Activated CD8-positive, alpha-beta T cell treated with anti-CD3 and anti-CD28 coated beads for 36 hours (primary cell): ENCODE results near the gene SPTB. TPM values are rescaled to one million over a fixed set of nuclear protein-coding genes. Genes with fewer than 3 reads are reported as not detected.
A peak's percentile ranks its signal among the peaks of the same experiment; 100 is the strongest.

Experiments
- ATAC-seq: fragments of 200-7000 bp; cut with Tn5 transposase; one replicate; pipeline ENCODE4 v1.10.0; 2021; ENCODE audit warnings: mild to moderate bottlenecking, moderate library complexity
- CTCF ChIA-PET: fragments of 350-600 bp; sonication (Branson Sonifier 250); formaldehyde crosslinking; loops from one replicate; lab custom pipeline; 2021; ENCODE audit warnings: antibody characterized with exemption; lab: Charles Lee
- POLR2A ChIA-PET: fragments of 350-600 bp; sonication (Branson Sonifier 250); formaldehyde crosslinking; loops from one replicate; lab custom pipeline; 2021; ENCODE audit warnings: antibody characterized with exemption; lab: Charles Lee
- DNase-seq: peaks from one replicate; pipeline ENCODE4 v3.0.0-alpha.2; 2020
- H3K27ac Mint-ChIP-seq: one replicate; pipeline ENCODE4 v1.8.0; 2021; ENCODE audit warnings: mild to moderate bottlenecking, mixed read lengths
- H3K27me3 Mint-ChIP-seq: one replicate; pipeline ENCODE4 v1.8.0; 2021; ENCODE audit warnings: mixed read lengths
- H3K36me3 Mint-ChIP-seq: one replicate; pipeline ENCODE4 v1.8.0; 2021; ENCODE audit warnings: low read depth, mixed read lengths
- H3K4me1 Mint-ChIP-seq: one replicate; pipeline ENCODE4 v1.8.0; 2021; ENCODE audit warnings: low read depth, mixed read lengths
- H3K4me3 Mint-ChIP-seq: one replicate; pipeline ENCODE4 v1.8.0; 2021; ENCODE audit warnings: mild to moderate bottlenecking, moderate library complexity, mixed read lengths
- H3K9me3 Mint-ChIP-seq: one replicate; pipeline ENCODE4 v1.8.0; 2021; ENCODE audit warnings: mixed read lengths
- intact Hi-C: fragments of 100-400 bp; cut with micrococcal nuclease; formaldehyde crosslinking; loops from one replicate; pipeline ENCODE4 v1.10.0; 2022
- total RNA-seq, 2 experiments: library from RNA; stranded (reverse); gene quantifications; one replicate each; pipeline ENCODE4 v1.2.3, GENCODE V29; 2021
- TF ChIP-seq, protein P1 (sequence below): fragments of 200-600 bp; IDR thresholded peaks from one replicate; pipeline ENCODE4 v1.8.0; 2022; ENCODE audit warnings: antibody characterized with exemption, mild to moderate bottlenecking

SPTB gene
- total RNA-seq, 2 experiments from 2014 or later = 0.07 to 0.27 TPM

DNA sequence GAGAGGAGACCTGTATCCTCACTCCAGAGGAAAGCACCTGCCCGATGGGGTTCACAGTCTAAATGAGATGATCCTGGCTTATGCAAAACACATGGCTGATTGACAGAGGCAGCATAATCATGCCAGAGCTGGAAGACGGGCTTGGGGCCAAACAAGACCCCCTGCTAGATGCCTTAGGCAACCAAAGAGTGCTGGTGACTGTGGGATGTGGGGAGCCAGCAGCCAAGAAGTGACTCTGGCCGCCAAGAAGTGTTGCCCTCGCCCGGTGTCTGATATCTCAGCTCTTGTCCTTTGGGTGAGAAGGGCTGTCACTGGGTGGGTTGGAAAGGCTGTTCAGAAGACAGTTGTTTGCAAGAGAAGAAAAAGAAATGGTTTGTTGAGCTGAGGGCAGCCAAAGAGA, 118.8 kb downstream of the SPTB start:
- ChIA-PET POLR2A (no interaction called here), CTCF (interaction anchor here (1.0 to 2.6 kb wide), 10 partner anchors 8 to 131 kb away, joined by 3 to 27 read pairs (median 4); no protein-coding TSS in a partner anchor)
- no peak overlapping the region for H3K27ac Mint-ChIP-seq
- no peaks in the 10 kb centered on the region for H3K36me3 Mint-ChIP-seq
- DNase-seq = no peak
- H3K27me3 Mint-ChIP-seq = peaks cover 7% of the 10 kb centered on the region
- H3K4me1 Mint-ChIP-seq = peaks cover 7% of the 10 kb centered on the region
- no peaks in the 10 kb centered on the region for H3K9me3 Mint-ChIP-seq
- TF ChIP-seq, protein P1, sequence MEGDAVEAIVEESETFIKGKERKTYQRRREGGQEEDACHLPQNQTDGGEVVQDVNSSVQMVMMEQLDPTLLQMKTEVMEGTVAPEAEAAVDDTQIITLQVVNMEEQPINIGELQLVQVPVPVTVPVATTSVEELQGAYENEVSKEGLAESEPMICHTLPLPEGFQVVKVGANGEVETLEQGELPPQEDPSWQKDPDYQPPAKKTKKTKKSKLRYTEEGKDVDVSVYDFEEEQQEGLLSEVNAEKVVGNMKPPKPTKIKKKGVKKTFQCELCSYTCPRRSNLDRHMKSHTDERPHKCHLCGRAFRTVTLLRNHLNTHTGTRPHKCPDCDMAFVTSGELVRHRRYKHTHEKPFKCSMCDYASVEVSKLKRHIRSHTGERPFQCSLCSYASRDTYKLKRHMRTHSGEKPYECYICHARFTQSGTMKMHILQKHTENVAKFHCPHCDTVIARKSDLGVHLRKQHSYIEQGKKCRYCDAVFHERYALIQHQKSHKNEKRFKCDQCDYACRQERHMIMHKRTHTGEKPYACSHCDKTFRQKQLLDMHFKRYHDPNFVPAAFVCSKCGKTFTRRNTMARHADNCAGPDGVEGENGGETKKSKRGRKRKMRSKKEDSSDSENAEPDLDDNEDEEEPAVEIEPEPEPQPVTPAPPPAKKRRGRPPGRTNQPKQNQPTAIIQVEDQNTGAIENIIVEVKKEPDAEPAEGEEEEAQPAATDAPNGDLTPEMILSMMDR = no peak
- no peak for ATAC-seq
- intact Hi-C loops = loop anchor here (5.0 kb wide), 2 partner anchors 89 to 131 kb away; no protein-coding TSS in a partner anchor
- no peak overlapping the region for H3K4me3 Mint-ChIP-seq

DNA sequence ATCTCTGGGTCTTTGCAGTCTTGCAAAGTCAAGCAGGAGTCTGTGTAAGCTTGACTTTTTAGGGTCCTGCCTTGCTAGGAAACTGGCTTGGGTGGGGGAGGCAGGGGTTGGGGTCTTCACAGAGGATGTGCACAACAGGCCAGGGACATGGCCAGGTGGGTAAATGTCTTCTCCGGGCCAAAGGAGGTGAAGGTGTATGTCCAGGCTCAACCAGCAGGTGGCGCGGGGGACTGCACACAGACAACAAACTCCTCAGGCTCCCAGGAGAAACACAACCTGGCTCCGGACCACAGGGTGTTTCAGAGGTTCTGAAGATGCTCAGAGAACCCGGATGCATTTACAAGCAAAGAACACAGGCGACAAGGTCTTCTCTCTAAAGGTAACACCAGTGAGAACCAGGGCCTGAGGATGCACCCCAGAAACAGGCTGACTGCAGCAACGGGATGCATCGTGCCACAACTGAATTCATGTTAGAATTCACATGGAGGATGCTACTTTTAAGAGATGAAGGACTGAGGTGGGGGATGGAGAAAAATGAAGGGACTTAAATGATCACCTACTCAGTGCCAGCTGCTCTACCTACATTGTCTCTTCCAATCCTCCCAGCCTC, 119.5 kb downstream of the SPTB start:
- TF ChIP-seq, protein P1 = peak; percentile 78
- ChIA-PET CTCF (interaction anchor here (1.1 to 2.6 kb wide), 6 partner anchors 13 to 131 kb away, joined by 3 to 27 read pairs (median 6); no protein-coding TSS in a partner anchor), POLR2A (no interaction called here)
- Mint-ChIP-seq H3K36me3 (no peaks in the 10 kb centered on the region), H3K27ac (no peak overlapping the region), H3K9me3 (no peaks in the 10 kb centered on the region), H3K4me1 (peaks cover 7% of the 10 kb centered on the region), H3K4me3 (no peak overlapping the region), H3K27me3 (peaks cover 7% of the 10 kb centered on the region)
- intact Hi-C loops = loop anchor here (5.0 kb wide), 2 partner anchors 88 to 132 kb away; no protein-coding TSS in a partner anchor
- ATAC-seq (no peak), DNase-seq (peak; percentile 77)

DNA sequence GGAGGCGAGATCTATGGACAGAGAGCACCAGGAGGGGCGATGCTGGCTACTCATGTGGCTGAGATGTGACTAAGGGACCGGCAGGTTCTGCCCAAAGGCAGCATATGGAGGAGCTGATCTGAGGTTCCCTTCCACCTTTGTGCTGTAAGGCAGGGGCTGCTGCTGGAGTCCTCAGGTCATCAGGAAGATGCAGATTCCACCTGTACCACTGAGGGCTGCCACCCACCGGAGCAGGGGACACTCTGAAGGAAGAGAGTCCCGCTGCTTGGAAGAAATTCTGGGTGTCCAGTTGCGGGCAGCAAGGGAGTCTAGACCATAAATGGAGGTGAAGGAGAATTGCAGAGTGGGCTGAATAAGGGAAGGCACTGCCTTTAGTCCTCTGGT, 120.2 kb downstream of the SPTB start:
- POLR2A ChIA-PET = no interaction called here
- H3K27ac Mint-ChIP-seq = no peak overlapping the region
- H3K36me3 Mint-ChIP-seq = no peaks in the 10 kb centered on the region
- peaks cover 5% of the 10 kb centered on the region for H3K4me1 Mint-ChIP-seq
- ATAC-seq (no peak), DNase-seq (no peak)
- TF ChIP-seq, protein P1 = no peak
- intact Hi-C loops = no loop called here
- H3K4me3 Mint-ChIP-seq = no peak overlapping the region
- CTCF ChIA-PET = interaction anchor here (1.7 to 2.1 kb wide), 4 partner anchors 14 to 132 kb away, joined by 5 to 8 read pairs (median 6); no protein-coding TSS in a partner anchor
- H3K27me3 Mint-ChIP-seq = peaks cover 7% of the 10 kb centered on the region
- no peaks in the 10 kb centered on the region for H3K9me3 Mint-ChIP-seq

DNA sequence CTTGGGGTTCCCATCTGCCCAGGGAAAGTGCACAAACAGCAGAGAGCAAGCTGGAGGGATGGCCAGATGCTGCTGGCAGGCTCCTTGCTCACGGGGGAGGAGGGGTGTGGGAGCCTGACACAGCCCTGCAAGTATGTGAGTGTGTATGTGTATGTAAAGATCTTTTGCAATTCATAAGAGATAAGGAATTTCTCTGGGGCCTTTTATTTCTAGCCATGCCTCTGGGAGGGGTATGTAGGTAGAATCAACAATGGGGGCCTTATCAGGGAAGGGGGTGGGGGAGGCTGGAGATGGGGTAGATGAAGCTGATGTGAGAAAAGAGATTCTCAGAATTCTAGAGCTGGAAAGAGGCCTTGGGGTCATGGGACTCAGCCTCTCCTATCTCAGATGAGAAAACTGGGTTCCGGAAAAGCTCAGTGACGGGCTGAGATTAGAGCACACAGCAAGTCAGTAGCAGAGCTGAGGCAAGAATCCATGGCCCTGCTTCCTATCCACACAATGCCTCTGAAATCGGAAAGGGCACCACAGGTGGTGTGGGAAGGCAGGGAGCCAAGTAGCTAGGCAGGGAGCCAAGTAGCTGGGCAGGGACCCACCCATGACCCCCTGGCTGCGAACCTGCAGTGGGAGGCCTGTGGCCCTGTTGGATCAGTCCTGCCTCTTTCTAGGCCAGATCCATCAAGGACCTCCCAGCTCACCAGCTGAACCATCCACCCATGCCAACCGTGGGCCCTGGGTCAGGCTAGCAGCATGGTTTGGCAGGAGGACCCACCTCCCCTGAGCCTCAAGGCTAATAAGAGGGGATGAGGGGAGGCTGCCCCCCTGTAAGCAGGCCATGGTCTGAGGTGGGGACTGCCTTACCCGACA, 120.8 kb downstream of the SPTB start:
- H3K27me3 Mint-ChIP-seq = peaks cover 7% of the 10 kb centered on the region
- intact Hi-C loops = no loop called here
- H3K4me1 Mint-ChIP-seq = no peaks in the 10 kb centered on the region
- H3K36me3 Mint-ChIP-seq = no peaks in the 10 kb centered on the region
- H3K9me3 Mint-ChIP-seq = no peaks in the 10 kb centered on the region
- CTCF ChIA-PET = interaction anchor here (0.8 to 2.1 kb wide), 5 partner anchors 15 to 133 kb away, joined by 3 to 8 read pairs (median 5); no protein-coding TSS in a partner anchor
- no peak overlapping the region for H3K27ac Mint-ChIP-seq
- TF ChIP-seq, protein P1 = no peak
- DNase-seq = no peak
- ATAC-seq = no peak
- no peak overlapping the region for H3K4me3 Mint-ChIP-seq
- POLR2A ChIA-PET = no interaction called here
